Loucy (cell line): ENCODE results near the gene TMEM17.

ENCODE experiments used
- CTCF ChIP-seq: fragments of 200-600 bp; sonication (generic); conservative IDR thresholded peaks from 2 replicates; pipeline ENCODE4 v1.5.1; 2014; ENCODE audit warnings: mild to moderate bottlenecking, antibody characterized with exemption, low read length
- EZH2phosphoT487 ChIP-seq: fragments of 200-600 bp; IDR thresholded peaks from 2 replicates; pipeline ENCODE4 v1.6.1; 2018; ENCODE audit warnings: antibody characterized with exemption, mild to moderate bottlenecking, moderate library complexity, borderline replicate concordance

GRCh38 chr2:62471816-62472215, 34.2 kb downstream of the TMEM17 start:
- TF ChIP-seq CTCF (no peak), EZH2phosphoT487 (no peak)
